ENCODE measurements around the gene CD300LF. TPM values are rescaled to one million over a fixed set of nuclear protein-coding genes. Genes with fewer than 3 reads are reported as not detected.

Gene CD300LF
- total RNA-seq, 1 experiment from 2014 or later, result not detected

DNA sequence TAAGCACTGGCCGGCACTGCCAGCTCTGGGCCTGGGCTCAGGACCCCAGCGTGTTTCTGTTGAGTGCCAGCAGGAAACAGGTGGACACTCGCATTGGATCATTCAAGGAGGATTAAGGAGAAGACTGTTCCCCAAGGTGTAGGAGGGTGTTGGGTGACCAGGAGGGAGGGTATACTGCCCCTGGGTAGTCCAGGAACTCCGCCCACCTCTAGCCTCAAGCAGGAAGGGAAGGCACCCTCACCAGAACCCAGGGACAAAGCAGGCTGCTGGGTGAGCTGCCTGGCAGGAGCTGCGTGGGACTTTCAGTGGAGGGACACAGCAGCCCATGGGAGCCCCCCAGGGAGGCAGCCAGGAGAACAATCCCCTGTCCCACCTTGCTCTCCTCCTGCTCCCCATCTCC, 16.6 kb upstream of the CD300LF start:
- H3K4me1 Mint-ChIP-seq, result no peaks in the 10 kb centered on the region
- H3K9me3 Mint-ChIP-seq, result no peaks in the 10 kb centered on the region
- no peaks in the 10 kb centered on the region for H3K36me3 Mint-ChIP-seq
- no peak overlapping the region for H3K27ac Mint-ChIP-seq
- ChIA-PET POLR2A (no interaction called here), CTCF (interaction anchor here (0.8 to 1.2 kb wide), 2 partner anchors 8 to 72 kb away, joined by 3 to 6 read pairs; no protein-coding TSS in a partner anchor)
- H3K27me3 Mint-ChIP-seq (ENCODE audit: low read depth), result no peaks in the 10 kb centered on the region; the same call in 1 of the 2 replicates
- ATAC-seq (no peak), DNase-seq (ENCODE audit: low spot score) (no peak)
- no peak overlapping the region for H3K4me3 Mint-ChIP-seq
- TF ChIP-seq NR2C2 (CRISPR knock-in tag; IDR thresholded peaks at IDR 0.05) (no peak), ETV6 (CRISPR knock-in tag; IDR thresholded peaks at IDR 0.05) (no peak), GRHL2 (CRISPR knock-in tag; IDR thresholded peaks at IDR 0.05; ENCODE audit: insufficient replicate concordance, severe bottlenecking) (no peak), ZNF423 (CRISPR knock-in tag; IDR thresholded peaks at IDR 0.05) (no peak), NFATC4 (CRISPR knock-in tag; IDR thresholded peaks at IDR 0.05) (no peak), ZNF317 (CRISPR knock-in tag; IDR thresholded peaks at IDR 0.05; ENCODE audit: borderline replicate concordance, low read depth) (no peak)
- TF ChIP-seq, protein P1, sequence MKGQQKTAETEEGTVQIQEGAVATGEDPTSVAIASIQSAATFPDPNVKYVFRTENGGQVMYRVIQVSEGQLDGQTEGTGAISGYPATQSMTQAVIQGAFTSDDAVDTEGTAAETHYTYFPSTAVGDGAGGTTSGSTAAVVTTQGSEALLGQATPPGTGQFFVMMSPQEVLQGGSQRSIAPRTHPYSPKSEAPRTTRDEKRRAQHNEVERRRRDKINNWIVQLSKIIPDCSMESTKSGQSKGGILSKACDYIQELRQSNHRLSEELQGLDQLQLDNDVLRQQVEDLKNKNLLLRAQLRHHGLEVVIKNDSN (CRISPR knock-in tag; IDR thresholded peaks at IDR 0.05), result no peak
- TF ChIP-seq, protein P2, sequence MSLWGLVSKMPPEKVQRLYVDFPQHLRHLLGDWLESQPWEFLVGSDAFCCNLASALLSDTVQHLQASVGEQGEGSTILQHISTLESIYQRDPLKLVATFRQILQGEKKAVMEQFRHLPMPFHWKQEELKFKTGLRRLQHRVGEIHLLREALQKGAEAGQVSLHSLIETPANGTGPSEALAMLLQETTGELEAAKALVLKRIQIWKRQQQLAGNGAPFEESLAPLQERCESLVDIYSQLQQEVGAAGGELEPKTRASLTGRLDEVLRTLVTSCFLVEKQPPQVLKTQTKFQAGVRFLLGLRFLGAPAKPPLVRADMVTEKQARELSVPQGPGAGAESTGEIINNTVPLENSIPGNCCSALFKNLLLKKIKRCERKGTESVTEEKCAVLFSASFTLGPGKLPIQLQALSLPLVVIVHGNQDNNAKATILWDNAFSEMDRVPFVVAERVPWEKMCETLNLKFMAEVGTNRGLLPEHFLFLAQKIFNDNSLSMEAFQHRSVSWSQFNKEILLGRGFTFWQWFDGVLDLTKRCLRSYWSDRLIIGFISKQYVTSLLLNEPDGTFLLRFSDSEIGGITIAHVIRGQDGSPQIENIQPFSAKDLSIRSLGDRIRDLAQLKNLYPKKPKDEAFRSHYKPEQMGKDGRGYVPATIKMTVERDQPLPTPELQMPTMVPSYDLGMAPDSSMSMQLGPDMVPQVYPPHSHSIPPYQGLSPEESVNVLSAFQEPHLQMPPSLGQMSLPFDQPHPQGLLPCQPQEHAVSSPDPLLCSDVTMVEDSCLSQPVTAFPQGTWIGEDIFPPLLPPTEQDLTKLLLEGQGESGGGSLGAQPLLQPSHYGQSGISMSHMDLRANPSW (CRISPR knock-in tag; conservative IDR thresholded peaks at IDR 0.05; ENCODE audit: low read depth), result no peak
- TF ChIP-seq, protein P3, sequence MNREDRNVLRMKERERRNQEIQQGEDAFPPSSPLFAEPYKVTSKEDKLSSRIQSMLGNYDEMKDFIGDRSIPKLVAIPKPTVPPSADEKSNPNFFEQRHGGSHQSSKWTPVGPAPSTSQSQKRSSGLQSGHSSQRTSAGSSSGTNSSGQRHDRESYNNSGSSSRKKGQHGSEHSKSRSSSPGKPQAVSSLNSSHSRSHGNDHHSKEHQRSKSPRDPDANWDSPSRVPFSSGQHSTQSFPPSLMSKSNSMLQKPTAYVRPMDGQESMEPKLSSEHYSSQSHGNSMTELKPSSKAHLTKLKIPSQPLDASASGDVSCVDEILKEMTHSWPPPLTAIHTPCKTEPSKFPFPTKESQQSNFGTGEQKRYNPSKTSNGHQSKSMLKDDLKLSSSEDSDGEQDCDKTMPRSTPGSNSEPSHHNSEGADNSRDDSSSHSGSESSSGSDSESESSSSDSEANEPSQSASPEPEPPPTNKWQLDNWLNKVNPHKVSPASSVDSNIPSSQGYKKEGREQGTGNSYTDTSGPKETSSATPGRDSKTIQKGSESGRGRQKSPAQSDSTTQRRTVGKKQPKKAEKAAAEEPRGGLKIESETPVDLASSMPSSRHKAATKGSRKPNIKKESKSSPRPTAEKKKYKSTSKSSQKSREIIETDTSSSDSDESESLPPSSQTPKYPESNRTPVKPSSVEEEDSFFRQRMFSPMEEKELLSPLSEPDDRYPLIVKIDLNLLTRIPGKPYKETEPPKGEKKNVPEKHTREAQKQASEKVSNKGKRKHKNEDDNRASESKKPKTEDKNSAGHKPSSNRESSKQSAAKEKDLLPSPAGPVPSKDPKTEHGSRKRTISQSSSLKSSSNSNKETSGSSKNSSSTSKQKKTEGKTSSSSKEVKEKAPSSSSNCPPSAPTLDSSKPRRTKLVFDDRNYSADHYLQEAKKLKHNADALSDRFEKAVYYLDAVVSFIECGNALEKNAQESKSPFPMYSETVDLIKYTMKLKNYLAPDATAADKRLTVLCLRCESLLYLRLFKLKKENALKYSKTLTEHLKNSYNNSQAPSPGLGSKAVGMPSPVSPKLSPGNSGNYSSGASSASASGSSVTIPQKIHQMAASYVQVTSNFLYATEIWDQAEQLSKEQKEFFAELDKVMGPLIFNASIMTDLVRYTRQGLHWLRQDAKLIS (CRISPR knock-in tag; IDR thresholded peaks at IDR 0.05; ENCODE audit: borderline replicate concordance), result no peak
- TF ChIP-seq, protein P4, sequence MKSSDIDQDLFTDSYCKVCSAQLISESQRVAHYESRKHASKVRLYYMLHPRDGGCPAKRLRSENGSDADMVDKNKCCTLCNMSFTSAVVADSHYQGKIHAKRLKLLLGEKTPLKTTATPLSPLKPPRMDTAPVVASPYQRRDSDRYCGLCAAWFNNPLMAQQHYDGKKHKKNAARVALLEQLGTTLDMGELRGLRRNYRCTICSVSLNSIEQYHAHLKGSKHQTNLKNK (CRISPR knock-in tag; IDR thresholded peaks at IDR 0.05), result no peak
- TF ChIP-seq, protein P5, sequence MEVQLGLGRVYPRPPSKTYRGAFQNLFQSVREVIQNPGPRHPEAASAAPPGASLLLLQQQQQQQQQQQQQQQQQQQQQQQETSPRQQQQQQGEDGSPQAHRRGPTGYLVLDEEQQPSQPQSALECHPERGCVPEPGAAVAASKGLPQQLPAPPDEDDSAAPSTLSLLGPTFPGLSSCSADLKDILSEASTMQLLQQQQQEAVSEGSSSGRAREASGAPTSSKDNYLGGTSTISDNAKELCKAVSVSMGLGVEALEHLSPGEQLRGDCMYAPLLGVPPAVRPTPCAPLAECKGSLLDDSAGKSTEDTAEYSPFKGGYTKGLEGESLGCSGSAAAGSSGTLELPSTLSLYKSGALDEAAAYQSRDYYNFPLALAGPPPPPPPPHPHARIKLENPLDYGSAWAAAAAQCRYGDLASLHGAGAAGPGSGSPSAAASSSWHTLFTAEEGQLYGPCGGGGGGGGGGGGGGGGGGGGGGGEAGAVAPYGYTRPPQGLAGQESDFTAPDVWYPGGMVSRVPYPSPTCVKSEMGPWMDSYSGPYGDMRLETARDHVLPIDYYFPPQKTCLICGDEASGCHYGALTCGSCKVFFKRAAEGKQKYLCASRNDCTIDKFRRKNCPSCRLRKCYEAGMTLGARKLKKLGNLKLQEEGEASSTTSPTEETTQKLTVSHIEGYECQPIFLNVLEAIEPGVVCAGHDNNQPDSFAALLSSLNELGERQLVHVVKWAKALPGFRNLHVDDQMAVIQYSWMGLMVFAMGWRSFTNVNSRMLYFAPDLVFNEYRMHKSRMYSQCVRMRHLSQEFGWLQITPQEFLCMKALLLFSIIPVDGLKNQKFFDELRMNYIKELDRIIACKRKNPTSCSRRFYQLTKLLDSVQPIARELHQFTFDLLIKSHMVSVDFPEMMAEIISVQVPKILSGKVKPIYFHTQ (CRISPR knock-in tag; IDR thresholded peaks at IDR 0.05), result no peak

DNA sequence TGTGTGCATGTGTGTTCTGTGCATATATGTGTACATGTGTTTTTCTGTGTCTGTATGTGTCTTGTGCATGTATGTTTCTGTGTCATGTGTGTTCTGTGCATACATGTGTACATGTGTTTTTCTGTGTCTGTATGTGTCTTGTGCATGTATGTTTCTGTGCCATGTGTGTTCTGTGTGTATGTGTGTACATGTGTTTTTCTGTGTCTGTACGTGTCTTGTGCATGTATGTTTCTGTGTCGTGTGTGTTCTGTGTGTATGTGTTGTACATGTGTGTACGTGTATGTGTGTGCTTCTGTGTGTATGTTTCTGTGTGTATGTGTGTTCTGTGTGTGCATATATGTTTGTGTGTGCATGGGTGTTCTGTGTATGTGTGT, 16.0 kb upstream of the CD300LF start:
- CTCF ChIA-PET, result no interaction called here
- Mint-ChIP-seq H3K4me1 (no peaks in the 10 kb centered on the region), H3K4me3 (no peak overlapping the region), H3K9me3 (no peaks in the 10 kb centered on the region), H3K36me3 (no peaks in the 10 kb centered on the region), H3K27ac (no peak overlapping the region), H3K27me3 (ENCODE audit: low read depth) (no peaks in the 10 kb centered on the region)
- TF ChIP-seq NR3C1 (CRISPR knock-in tag; conservative IDR thresholded peaks at IDR 0.05; ENCODE audit: low read depth) (no peak), JUN (CRISPR knock-in tag; IDR thresholded peaks at IDR 0.05) (no peak)
- ATAC-seq, result no peak
- POLR2A ChIA-PET, result no interaction called here
- DNase-seq (ENCODE audit: low spot score), result no peak
